Measurements from ENCODE around the gene GNAI3.

GRCh38 chr1:109615879-109616278 is 67.5 kb downstream of the GNAI3 start:
- no peak for TF ChIP-seq REST (IDR thresholded peaks at IDR 0.05; ENCODE audit: low read depth)
- TF ChIP-seq YY1 (IDR thresholded peaks at IDR 0.05; ENCODE audit: low read depth), result no peak
- TF ChIP-seq CEBPB (IDR thresholded peaks at IDR 0.05), result no peak
- TF ChIP-seq MAX (IDR thresholded peaks at IDR 0.05), result no peak
- TF ChIP-seq FOXM1 (IDR thresholded peaks at IDR 0.05; ENCODE audit: borderline replicate concordance, low read depth), result no peak
- TF ChIP-seq TAF1 (IDR thresholded peaks at IDR 0.05; ENCODE audit: low read depth), result no peak
- TF ChIP-seq EP300 (IDR thresholded peaks at IDR 0.05; ENCODE audit: borderline replicate concordance), result no peak
- no peak for TF ChIP-seq RAD21 (IDR thresholded peaks at IDR 0.05; ENCODE audit: low read depth)
- TF ChIP-seq ZBTB7A (IDR thresholded peaks at IDR 0.05; ENCODE audit: low read depth), result no peak

Measured in Ishikawa (cell line).